WI38 (cell line): ENCODE data around the gene AMMECR1.

Experiments
- H3K4me3 ChIP-seq: 2 replicates; pipeline ENCODE4 v1.5.1; 2011; ENCODE audit warnings: low read depth, mild to moderate bottlenecking, control low read depth, low read length
- CTCF ChIP-seq: IDR thresholded peaks from 2 replicates; pipeline ENCODE4 v1.5.1; 2012; ENCODE audit warnings: low read depth, mild to moderate bottlenecking, control low read depth, low read length

AMMECR1 gene

GRCh38 chrX:110180928-110181310 lies 137.0 kb downstream of the AMMECR1 start:
- H3K4me3 ChIP-seq = no peak overlapping the region
- TF ChIP-seq CTCF = no peak

DNA sequence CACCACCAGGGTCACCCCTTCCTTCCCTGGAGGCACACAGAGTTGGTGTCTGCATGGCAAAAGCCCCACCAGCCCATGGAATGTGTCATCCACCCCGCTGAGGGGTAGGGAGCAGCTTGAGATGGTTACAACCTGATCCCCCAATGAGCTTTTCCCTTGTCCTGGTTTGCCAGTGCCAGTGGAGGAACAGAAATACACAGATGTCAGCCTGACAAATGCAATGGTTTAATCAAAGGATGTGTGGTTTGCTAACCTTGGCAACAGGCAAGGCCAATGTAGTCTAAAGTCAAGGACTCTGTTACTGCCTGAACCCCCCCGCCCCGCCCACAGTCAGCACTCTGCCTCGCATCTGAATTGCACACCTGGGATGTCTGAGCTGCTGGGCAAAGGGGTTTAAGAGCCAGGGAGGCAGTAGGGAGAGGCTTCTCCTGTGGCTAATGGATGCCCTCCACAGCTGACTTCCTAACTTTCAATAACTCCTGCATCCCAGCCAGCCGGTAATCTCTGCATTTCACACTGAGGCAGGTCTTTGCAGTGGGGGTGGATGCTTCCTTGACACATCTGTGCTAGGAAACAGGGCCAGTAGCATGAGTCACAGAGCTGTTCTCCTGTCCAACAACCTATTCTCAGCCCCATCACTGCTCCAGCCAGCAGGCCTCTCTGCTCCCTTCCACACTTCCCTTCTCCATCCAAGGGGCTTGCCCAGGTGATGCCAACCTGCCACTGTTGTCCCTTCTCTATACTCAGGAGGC lies 137.5 kb downstream of the AMMECR1 start:
- no peak for TF ChIP-seq CTCF
- H3K4me3 ChIP-seq = no peak overlapping the region

DNA sequence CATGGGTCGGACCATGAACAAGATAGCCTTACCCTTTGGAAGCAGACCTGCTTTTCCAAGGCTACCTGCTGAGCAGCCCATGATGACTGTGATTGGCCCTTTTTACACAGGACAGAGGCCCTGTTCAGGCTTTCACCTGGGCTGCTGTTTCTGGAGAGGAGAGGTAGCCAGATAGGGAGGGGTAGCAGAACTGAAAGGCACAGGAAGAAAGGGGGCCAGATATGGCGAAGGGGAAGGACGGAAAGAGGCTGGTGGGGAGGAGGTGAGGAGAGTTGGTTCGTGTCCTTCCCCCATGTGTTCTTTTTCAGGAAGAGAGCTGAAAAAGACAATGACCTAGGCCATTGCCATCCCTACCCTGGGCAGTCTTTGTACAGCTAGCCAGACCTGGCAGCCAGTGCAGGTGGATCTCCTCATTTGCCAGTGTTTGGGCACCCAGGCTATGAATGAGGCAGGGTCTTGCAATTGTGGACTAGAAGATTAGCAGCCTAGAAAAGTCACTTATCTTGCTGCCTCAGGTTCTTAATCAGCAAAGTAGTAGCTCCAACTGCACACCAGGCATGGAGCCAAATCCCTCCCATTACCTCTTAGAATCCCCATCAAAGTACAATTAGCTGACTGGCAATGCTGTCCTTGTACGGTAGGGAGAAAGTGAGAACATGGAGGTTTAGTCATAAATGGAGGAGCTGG lies 139.6 kb downstream of the AMMECR1 start:
- H3K4me3 ChIP-seq = no peak overlapping the region
- no peak for TF ChIP-seq CTCF

DNA sequence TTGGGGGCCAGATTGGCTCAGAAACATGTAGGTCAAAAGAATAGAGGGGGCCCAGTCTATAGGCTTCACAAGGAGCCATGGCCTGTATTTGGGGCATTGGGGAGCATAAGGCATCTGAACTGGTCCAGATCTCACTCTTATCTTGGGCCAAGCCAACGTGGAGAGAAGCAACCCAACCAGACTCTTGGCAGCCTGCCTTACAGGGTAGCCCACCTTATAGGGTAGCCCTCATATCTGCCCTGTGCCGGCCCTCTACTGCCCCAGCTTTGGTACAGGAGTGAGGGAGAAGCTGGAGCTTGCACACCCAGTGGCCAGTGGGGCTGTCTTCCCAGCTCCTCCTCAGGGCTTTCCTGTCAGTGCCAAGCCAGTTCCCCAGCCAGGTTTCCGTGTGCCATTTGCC lies 142.2 kb downstream of the AMMECR1 start:
- TF ChIP-seq CTCF = no peak
- H3K4me3 ChIP-seq = no peak overlapping the region

GRCh38 chrX:110175146-110175545 lies 142.7 kb downstream of the AMMECR1 start:
- H3K4me3 ChIP-seq = no peak overlapping the region
- no peak for TF ChIP-seq CTCF

DNA sequence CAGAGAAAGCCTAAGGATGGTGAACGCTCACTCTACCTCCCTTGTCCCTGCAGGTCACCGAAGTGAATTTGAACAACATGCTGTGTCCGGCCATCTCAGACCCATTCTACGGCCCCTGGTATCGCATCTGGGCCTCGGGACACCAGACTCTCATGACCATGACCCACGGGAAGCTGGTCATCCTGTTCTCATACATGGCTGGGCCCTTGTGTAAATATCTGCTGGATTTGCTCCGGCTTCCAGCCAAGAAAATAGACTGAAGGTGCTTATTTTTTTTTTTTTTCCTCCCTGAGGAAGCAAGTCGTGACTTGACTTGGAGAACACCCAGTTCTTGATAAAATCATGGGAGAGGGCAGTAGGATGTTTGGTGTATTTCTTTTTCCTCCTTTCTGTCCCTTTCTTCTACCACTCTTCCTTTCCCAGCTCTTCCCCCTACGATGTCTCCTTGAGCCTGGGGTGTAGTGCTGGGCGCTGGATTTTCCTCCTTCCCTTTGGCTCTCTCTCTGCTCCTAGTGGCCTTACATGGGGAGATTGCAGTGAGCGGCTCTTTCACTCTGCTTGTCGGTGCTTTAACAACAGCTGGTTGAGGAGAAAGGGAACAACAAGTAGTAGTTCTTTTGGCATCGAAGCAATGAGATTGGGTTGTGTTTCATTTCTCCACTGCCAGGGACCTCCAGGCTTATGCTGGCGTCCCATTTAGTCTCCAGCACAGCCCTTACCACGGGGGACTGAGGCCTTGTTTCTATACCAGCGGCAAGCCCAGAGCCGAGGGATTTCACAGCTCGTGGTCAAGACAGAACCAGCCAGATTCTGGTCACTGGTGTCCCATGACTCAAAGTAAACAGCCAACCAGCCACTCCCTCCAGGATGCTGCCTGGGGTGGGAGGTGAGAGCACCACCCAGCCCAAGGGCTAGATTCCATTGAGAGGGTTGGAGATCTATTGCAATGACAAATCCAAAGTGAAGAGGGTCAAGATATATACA lies 144.4 kb downstream of the AMMECR1 start:
- no peak for TF ChIP-seq CTCF
- no peak overlapping the region for H3K4me3 ChIP-seq
